HepG2 (cell line): Measurements from ENCODE around the gene IFNA8.

Source experiments
- EP300 ChIP-seq, 3 experiments: sonication (generic) in 1 of 3; formaldehyde crosslinking in 1 of 3; IDR thresholded peaks; 2 replicates each; pipeline versions ENCODE4 v1.5.1 to v1.6.1; 2011 to 2020; ENCODE audit warnings: low read depth in 2 of 3, low read length in 2 of 3, borderline replicate concordance in 1 of 3, improper control_type of control experiment in 1 of 3, mild to moderate bottlenecking in 1 of 3, missing genetic modification reagents in 1 of 3, moderate library complexity in 1 of 3
- FOXM1 ChIP-seq: sonication (generic); formaldehyde crosslinking; IDR thresholded peaks from 2 replicates; pipeline ENCODE4 v1.5.0; 2020; ENCODE audit warnings: missing genetic modification reagents
- GABPB1 ChIP-seq: IDR thresholded peaks from 2 replicates; pipeline ENCODE4 v1.6.1; 2016; ENCODE audit warnings: mild to moderate bottlenecking, missing genetic modification reagents, moderate library complexity, missing compliant biosample characterization
- KLF13 ChIP-seq: sonication (generic); formaldehyde crosslinking; IDR thresholded peaks from 2 replicates; pipeline ENCODE4 v1.4.0; 2020; ENCODE audit warnings: mild to moderate bottlenecking, missing genetic modification reagents
- RARG ChIP-seq: sonication (generic); formaldehyde crosslinking; IDR thresholded peaks from 2 replicates; pipeline ENCODE4 v1.4.0; 2020; ENCODE audit warnings: low read depth, mild to moderate bottlenecking, missing genetic modification reagents
- RELA ChIP-seq: sonication (generic); formaldehyde crosslinking; IDR thresholded peaks from 2 replicates; pipeline ENCODE4 v1.4.0; 2020; ENCODE audit warnings: missing genetic modification reagents
- SCMH1 ChIP-seq: sonication (generic); formaldehyde crosslinking; IDR thresholded peaks from 2 replicates; pipeline ENCODE4 v1.9.0; 2021; ENCODE audit warnings: missing genetic modification reagents, mild to moderate bottlenecking, borderline replicate concordance
- SIN3A ChIP-seq: IDR thresholded peaks from 2 replicates; pipeline ENCODE4 v1.6.1; 2011; ENCODE audit warnings: low read depth, mild to moderate bottlenecking, control low read depth, low read length, borderline replicate concordance
- ZBTB21 ChIP-seq: sonication (generic); formaldehyde crosslinking; IDR thresholded peaks from 2 replicates; pipeline ENCODE4 v1.4.0; 2020; ENCODE audit warnings: missing genetic modification reagents
- ZNF24 ChIP-seq: fragments of 450-650 bp; IDR thresholded peaks from 2 replicates; pipeline ENCODE4 v1.6.1; 2017; ENCODE audit warnings: antibody characterized with exemption, mild to moderate bottlenecking
- ZNF496 ChIP-seq: sonication (generic); formaldehyde crosslinking; IDR thresholded peaks from 2 replicates; pipeline ENCODE4 v1.8.1; 2023; ENCODE audit warnings: mild to moderate bottlenecking, moderate library complexity, missing genetic modification reagents; ENCODE audit not compliant: insufficient replicate concordance

GRCh38 chr9:21440139-21440538 lies 31.2 kb downstream of the IFNA8 start, which contains the start of gene IFNA1:
- TF ChIP-seq ZBTB21 (CRISPR knock-in tag) (no peak), SIN3A (no peak), SCMH1 (CRISPR knock-in tag) (no peak), FOXM1 (no peak), KLF13 (CRISPR knock-in tag) (no peak), ZNF496 (CRISPR knock-in tag) (no peak), RARG (CRISPR knock-in tag) (no peak), RELA (no peak), ZNF24 (no peak), GABPB1 (no peak), EP300 (IDR thresholded peaks at IDR 0.05; ENCODE audit: low read depth in 2 of 2, low read length in 2 of 2) (no peak), EP300 (CRISPR knock-in tag; IDR thresholded peaks at IDR 0.05; ENCODE audit: borderline replicate concordance) (no peak)
